ENCODE measurements around the gene NAGLU. TPM values are rescaled to one million over a fixed set of nuclear protein-coding genes. Genes with fewer than 3 reads are reported as not detected.

NAGLU gene
- total and polyA plus RNA-seq, 2 of the 13 experiments (the other 11 are each of a cell fraction or from before 2014, with no cell fraction given) = 28.2 to 40.1 TPM

DNA sequence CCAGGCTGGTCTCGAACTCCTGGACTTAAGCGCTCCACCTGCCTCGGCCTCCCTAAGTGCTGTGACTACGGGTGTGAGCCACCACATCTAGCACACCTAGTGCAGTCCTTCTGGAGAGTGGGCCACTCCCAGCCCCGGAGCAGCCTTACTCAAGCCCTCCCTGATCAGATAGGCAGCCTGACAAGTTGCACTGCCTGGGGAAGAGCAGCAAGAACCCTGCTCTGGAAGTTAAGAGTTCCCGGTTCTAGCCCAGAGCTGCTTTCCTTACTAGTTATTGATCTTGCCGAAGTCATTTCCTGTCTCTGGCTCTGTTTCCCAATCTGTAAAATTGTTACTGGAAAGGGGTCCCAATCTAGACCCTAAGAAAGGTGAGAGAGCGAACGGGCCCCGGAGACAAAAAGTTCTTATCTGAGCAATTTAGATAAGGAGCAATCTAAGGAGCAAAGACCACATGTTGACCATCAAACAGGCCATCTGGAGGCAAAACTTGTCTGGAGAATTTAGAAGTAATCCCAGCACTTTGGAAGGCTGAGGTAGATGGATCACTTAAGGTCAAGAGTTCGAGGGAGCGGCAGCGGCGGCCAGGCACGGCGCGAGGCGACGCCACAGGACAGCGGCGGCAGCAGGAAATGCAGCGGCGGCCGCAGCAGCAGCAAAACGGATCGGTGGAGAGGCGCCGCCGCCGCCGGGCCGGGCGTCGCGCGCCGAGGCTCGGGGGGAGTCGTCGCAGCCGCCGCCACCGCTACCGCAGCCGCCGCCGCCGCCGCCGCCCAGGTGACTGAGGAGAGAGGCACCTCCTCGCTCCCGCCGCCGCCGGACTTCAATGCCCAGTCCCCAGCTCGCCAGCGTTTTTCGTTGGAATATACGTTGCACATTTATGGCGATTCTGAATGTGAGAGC, 4.3 kb upstream of the NAGLU start (continued):
- TF ChIP-seq FOXK1 (CRISPR knock-in tag; IDR thresholded peaks at IDR 0.05; ENCODE audit: borderline replicate concordance, low read depth) = 0 out of 2 replicates have a peak, but pooled peaks have one; percentile 28
- 0 out of 2 replicates have a peak, but pooled peaks have one; percentile 13 for TF ChIP-seq ZBTB4 (CRISPR knock-in tag; IDR thresholded peaks at IDR 0.05; ENCODE audit: borderline replicate concordance)
- TF ChIP-seq, protein P1, sequence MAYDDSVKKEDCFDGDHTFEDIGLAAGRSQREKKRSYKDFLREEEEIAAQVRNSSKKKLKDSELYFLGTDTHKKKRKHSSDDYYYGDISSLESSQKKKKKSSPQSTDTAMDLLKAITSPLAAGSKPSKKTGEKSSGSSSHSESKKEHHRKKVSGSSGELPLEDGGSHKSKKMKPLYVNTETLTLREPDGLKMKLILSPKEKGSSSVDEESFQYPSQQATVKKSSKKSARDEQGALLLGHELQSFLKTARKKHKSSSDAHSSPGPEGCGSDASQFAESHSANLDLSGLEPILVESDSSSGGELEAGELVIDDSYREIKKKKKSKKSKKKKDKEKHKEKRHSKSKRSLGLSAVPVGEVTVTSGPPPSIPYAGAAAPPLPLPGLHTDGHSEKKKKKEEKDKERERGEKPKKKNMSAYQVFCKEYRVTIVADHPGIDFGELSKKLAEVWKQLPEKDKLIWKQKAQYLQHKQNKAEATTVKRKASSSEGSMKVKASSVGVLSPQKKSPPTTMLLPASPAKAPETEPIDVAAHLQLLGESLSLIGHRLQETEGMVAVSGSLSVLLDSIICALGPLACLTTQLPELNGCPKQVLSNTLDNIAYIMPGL (CRISPR knock-in tag; IDR thresholded peaks at IDR 0.05; ENCODE audit: borderline replicate concordance in 1 of 2, low read depth in 1 of 2) = peak; percentile 57 to 70; a peak in 3 of 4 replicates
- peak; percentile 71 for TF ChIP-seq YY1 (IDR thresholded peaks at IDR 0.05; ENCODE audit: insufficient read depth, insufficient replicate concordance, low read depth, low read length)
- TF ChIP-seq, protein P2, sequence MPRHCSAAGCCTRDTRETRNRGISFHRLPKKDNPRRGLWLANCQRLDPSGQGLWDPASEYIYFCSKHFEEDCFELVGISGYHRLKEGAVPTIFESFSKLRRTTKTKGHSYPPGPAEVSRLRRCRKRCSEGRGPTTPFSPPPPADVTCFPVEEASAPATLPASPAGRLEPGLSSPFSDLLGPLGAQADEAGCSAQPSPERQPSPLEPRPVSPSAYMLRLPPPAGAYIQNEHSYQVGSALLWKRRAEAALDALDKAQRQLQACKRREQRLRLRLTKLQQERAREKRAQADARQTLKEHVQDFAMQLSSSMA (CRISPR knock-in tag; IDR thresholded peaks at IDR 0.05) = no peak; the same call in 1 of the 2 replicates
- TF ChIP-seq GABPB1 (CRISPR knock-in tag; IDR thresholded peaks at IDR 0.05) = peak; percentile 61; the same call in 1 of the 2 replicates
- 0 out of 2 replicates have a peak, but pooled peaks have one; percentile 4 for TF ChIP-seq ZNF274 (CRISPR knock-in tag; IDR thresholded peaks at IDR 0.05)
- TF ChIP-seq ZFY (CRISPR knock-in tag; IDR thresholded peaks at IDR 0.05) = peak; percentile 61; the same call in 1 of the 2 replicates
- TF ChIP-seq, protein P3, sequence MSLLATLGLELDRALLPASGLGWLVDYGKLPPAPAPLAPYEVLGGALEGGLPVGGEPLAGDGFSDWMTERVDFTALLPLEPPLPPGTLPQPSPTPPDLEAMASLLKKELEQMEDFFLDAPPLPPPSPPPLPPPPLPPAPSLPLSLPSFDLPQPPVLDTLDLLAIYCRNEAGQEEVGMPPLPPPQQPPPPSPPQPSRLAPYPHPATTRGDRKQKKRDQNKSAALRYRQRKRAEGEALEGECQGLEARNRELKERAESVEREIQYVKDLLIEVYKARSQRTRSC (CRISPR knock-in tag; IDR thresholded peaks at IDR 0.05; ENCODE audit: low read depth) = no peak
- TF ChIP-seq REXO4 (CRISPR knock-in tag; IDR thresholded peaks at IDR 0.05; ENCODE audit: borderline replicate concordance) = no peak
- no peak for TF ChIP-seq TEAD2 (CRISPR knock-in tag; IDR thresholded peaks at IDR 0.05)
- TF ChIP-seq ATAD3A (CRISPR knock-in tag; IDR thresholded peaks at IDR 0.05) = no peak
- TF ChIP-seq NFE2L1 (CRISPR knock-in tag; IDR thresholded peaks at IDR 0.05; ENCODE audit: borderline replicate concordance) = no peak
- TF ChIP-seq ZNF883 (CRISPR knock-in tag; IDR thresholded peaks at IDR 0.05; ENCODE audit: not compliant biosample characterization) = no peak
- no peak for TF ChIP-seq NFE2L2 (IDR thresholded peaks at IDR 0.05; ENCODE audit: low read length)
- TF ChIP-seq ZNF703 (CRISPR knock-in tag; IDR thresholded peaks at IDR 0.05; ENCODE audit: borderline replicate concordance) = no peak
- peak; percentile 20 for TF ChIP-seq CBX1 (IDR thresholded peaks at IDR 0.05; ENCODE audit: low read depth)
- no peak for TF ChIP-seq SRSF1 (optimal IDR thresholded peaks at IDR 0.05; ENCODE audit: low read depth, low read length)
- TF ChIP-seq HOXA3 (CRISPR knock-in tag; IDR thresholded peaks at IDR 0.05) = peak; percentile 58
- 0 out of 2 replicates have a peak, but pooled peaks have one; percentile 59 for TF ChIP-seq CREB3 (CRISPR knock-in tag; IDR thresholded peaks at IDR 0.05)
- TF ChIP-seq ZNF282 (IDR thresholded peaks at IDR 0.05; ENCODE audit: partially characterized antibody) = no peak

Measured in HepG2 (cell line).